COLO829 (cell line): Measurements from ENCODE around the gene SCN3A.
A peak's percentile ranks its signal among the peaks of the same experiment; 100 is the strongest.

ENCODE experiments used
- DNase-seq: peaks from one replicate; pipeline ENCODE4 v3.0.0; 2012; ENCODE audit warnings: low spot score

SCN3A gene

GRCh38 chr2:165112133-165112573 lies 91.7 kb downstream of the SCN3A start:
- DNase-seq = no peak

- DNase-seq = no peak
Observed at GRCh38 chr2:165110394-165110793, 93.5 kb downstream of the SCN3A start.

- no peak for DNase-seq
Observed at GRCh38 chr2:165109915-165110314, 93.9 kb downstream of the SCN3A start.

GRCh38 chr2:165105926-165106325 lies 97.9 kb downstream of the SCN3A start:
- DNase-seq = no peak

- no peak for DNase-seq
Observed at GRCh38 chr2:165087933-165088901, 115.6 kb downstream of the SCN3A start.

- no peak for DNase-seq
Observed at GRCh38 chr2:165086337-165086736, 117.5 kb downstream of the SCN3A start.

GRCh38 chr2:165083326-165083725 lies 120.5 kb downstream of the SCN3A start:
- no peak for DNase-seq

- DNase-seq = no peak
Observed at GRCh38 chr2:165082479-165082878, 121.4 kb downstream of the SCN3A start.

- no peak for DNase-seq
Observed at GRCh38 chr2:165081276-165081675, 122.6 kb downstream of the SCN3A start.

- no peak for DNase-seq
Observed at GRCh38 chr2:165079432-165079831, 124.4 kb downstream of the SCN3A start.

GRCh38 chr2:165078913-165079312 lies 124.9 kb downstream of the SCN3A start:
- no peak for DNase-seq

- DNase-seq = no peak
Observed at GRCh38 chr2:165074884-165075283, 129.0 kb downstream of the SCN3A start.

- no peak for DNase-seq
Observed at GRCh38 chr2:165074323-165074722, 129.5 kb downstream of the SCN3A start.

GRCh38 chr2:165070076-165070475 lies 133.8 kb downstream of the SCN3A start:
- DNase-seq = no peak

GRCh38 chr2:165069151-165069550 lies 134.7 kb downstream of the SCN3A start:
- no peak for DNase-seq

GRCh38 chr2:165068487-165068757 lies 135.4 kb downstream of the SCN3A start:
- DNase-seq = no peak

GRCh38 chr2:165067643-165068486 lies 136.0 kb downstream of the SCN3A start:
- peak; percentile 57 for DNase-seq

GRCh38 chr2:165064743-165065142 lies 139.1 kb downstream of the SCN3A start:
- DNase-seq = no peak

- DNase-seq = no peak
Observed at GRCh38 chr2:165060411-165060810, 143.4 kb downstream of the SCN3A start.

GRCh38 chr2:165058476-165059265 lies 145.2 kb downstream of the SCN3A start:
- DNase-seq = no peak

- DNase-seq = no peak
Observed at GRCh38 chr2:165057931-165058330, 145.9 kb downstream of the SCN3A start.

- no peak for DNase-seq
Observed at GRCh38 chr2:165057308-165057707, 146.5 kb downstream of the SCN3A start.
